ENCODE data around the gene STXBP2.

- TF ChIP-seq CTCF (IDR thresholded peaks at IDR 0.05): no peak
- no peak for TF ChIP-seq POLR2A (IDR thresholded peaks at IDR 0.05)
These were observed 705 bp downstream of the STXBP2 start for GRCh38 chr19:7637374-7638256.

Measured in uterus (tissue), 2 donors.